Hepatic stellate cell (primary cell): ENCODE data around the gene PTPN11.

Experiments used
- DNase-seq: peaks from one replicate; pipeline ENCODE4 v3.0.0; 2011; ENCODE audit warnings: low spot score

Gene PTPN11

GRCh38 chr12:112543751-112544150 lies 125.0 kb downstream of the PTPN11 start:
- no peak for DNase-seq

DNA sequence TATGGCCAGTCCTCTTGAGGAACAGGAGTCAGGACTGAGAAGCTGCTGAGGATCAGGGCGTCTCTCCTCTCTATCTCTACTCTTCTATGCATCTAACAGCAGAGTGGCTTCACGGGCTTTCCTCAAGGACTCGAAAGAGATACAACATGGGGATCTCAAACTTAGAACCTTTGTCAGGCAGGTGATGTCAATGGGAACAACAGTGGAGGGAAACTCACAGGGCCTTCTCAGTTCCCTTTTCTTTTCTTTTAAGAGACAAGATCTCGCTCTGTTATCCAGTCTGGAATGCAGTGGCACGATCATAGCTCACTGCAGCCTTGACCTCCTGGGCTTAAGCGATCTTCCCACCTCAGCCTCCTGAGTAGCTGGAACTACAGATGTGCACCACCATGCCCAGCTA lies 127.6 kb downstream of the PTPN11 start:
- DNase-seq = no peak

DNA sequence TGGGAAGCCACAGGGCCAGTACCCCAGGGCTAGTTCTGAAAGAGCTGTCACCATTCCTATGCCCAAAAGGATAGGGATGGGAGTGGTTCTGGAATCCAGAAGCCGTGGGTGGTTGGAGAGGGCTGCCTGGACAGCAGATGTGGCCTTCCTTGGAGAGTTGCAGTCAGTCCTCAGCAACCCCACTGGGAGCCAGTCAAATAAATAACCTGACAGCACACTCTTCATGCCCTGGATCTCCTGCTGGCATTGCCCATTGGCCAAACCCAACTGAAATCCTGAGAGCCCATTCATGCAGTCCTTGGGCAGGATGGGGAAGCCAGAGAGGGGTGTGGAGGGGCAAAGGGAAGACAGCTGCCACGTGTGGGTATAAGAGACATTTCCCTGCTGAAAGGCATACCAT lies 128.2 kb downstream of the PTPN11 start:
- DNase-seq = no peak

GRCh38 chr12:112549031-112549430 lies 130.3 kb downstream of the PTPN11 start:
- no peak for DNase-seq

DNA sequence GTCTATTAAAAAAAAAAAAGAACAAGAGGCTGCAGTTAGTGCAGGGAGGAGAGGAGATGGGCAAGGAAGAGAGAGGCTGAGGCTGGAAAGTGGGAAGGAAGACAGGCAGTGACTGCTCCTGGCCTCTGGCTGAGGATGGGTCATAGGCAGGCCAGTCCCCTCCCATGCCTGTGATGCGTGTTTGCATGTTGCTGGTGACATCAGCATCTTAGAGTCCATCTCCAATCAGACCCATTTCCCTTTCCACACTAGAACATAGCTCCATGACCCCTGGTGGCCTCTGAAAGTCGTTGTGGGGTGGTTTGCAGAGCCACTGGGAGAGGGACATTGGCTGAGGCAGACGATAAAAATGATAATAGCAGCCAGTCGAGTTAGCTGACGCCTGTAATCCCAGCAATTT lies 132.9 kb downstream of the PTPN11 start:
- DNase-seq = no peak

GRCh38 chr12:112555621-112556233 lies 137.0 kb downstream of the PTPN11 start:
- DNase-seq = no peak

- DNase-seq = no peak
These were observed 139.3 kb downstream of the PTPN11 start for GRCh38 chr12:112557951-112558630.
